Fibroblast of lung (primary cell): ENCODE results near the gene OR6X1. TPM values are rescaled to one million over a fixed set of nuclear protein-coding genes. Genes with fewer than 3 reads are reported as not detected.

Experiments used
- DNase-seq, 2 donors: peaks; one replicate each; pipeline versions ENCODE4 v3.0.0 to v3.0.0-alpha.2; 2010; ENCODE audit warnings: low read depth in 2 of 2
- H2AFZ ChIP-seq: 2 replicates; pipeline ENCODE4 v1.5.1; 2012; ENCODE audit warnings: low read length, control low read depth, inconsistent platforms
- H3K27ac ChIP-seq: 2 replicates; pipeline ENCODE4 v1.5.1; 2011; ENCODE audit warnings: low read length, control low read depth; ENCODE audit not compliant: insufficient read depth
- H3K27me3 ChIP-seq: 2 replicates; pipeline ENCODE4 v1.5.1; 2011; ENCODE audit warnings: mild to moderate bottlenecking, low read length; ENCODE audit not compliant: control insufficient read depth, insufficient read depth
- H3K36me3 ChIP-seq: 2 replicates; pipeline ENCODE4 v1.5.1; 2011; ENCODE audit warnings: low read length; ENCODE audit not compliant: control insufficient read depth, insufficient read depth
- H3K4me1 ChIP-seq: 2 replicates; pipeline ENCODE4 v1.5.1; 2011; ENCODE audit warnings: low read length; ENCODE audit not compliant: control insufficient read depth, insufficient read depth; ENCODE audit errors: extremely low read depth
- H3K4me2 ChIP-seq: 2 replicates; pipeline ENCODE4 v1.5.1; 2011; ENCODE audit warnings: low read length, control low read depth; ENCODE audit not compliant: insufficient read depth; ENCODE audit errors: extremely low read depth
- H3K4me3 ChIP-seq, 4 experiments: fragments of 200-600 bp in 1 of 4; sonication (generic) in 1 of 4; replicated peaks in 1 of 4; 2 replicates each; pipeline ENCODE4 v1.5.1; 2011 to 2016; ENCODE audit warnings: low read length in 4 of 4, low read depth in 3 of 4, mild to moderate bottlenecking in 3 of 4, control low read depth in 2 of 4, inconsistent platforms in 1 of 4, mixed read lengths in 1 of 4; ENCODE audit not compliant: insufficient read depth in 1 of 4; ENCODE audit errors: control extremely low read depth in 1 of 4
- H3K79me2 ChIP-seq: 2 replicates; pipeline ENCODE4 v1.5.1; 2012; ENCODE audit warnings: mild to moderate bottlenecking, low read length, inconsistent platforms; ENCODE audit not compliant: control insufficient read depth, insufficient read depth
- H3K9ac ChIP-seq: 2 replicates; pipeline ENCODE4 v1.5.1; 2011; ENCODE audit warnings: mild to moderate bottlenecking, low read length, control low read depth; ENCODE audit not compliant: insufficient read depth
- H3K9me3 ChIP-seq: 2 replicates; pipeline ENCODE4 v1.5.1; 2012; ENCODE audit warnings: low read depth, low read length; ENCODE audit not compliant: control insufficient read depth, insufficient read depth
- H4K20me1 ChIP-seq: 2 replicates; pipeline ENCODE4 v1.5.1; 2011; ENCODE audit warnings: low read length; ENCODE audit not compliant: control insufficient read depth, insufficient read depth; ENCODE audit errors: extremely low read depth
- CTCF ChIP-seq, 2 donors: IDR thresholded peaks in 1 of 2; conservative IDR thresholded peaks in 1 of 2; 1 replicate in 1 of 2; 2 replicates in 1 of 2; pipeline ENCODE4 v1.5.1; 2011 to 2012; ENCODE audit warnings: low read length in 2 of 2, control low read depth in 1 of 2, inconsistent platforms in 1 of 2, low read depth in 1 of 2, mild to moderate bottlenecking in 1 of 2
- EZH2 ChIP-seq: IDR thresholded peaks from 2 replicates; pipeline ENCODE4 v1.5.1; 2012; ENCODE audit warnings: low read length, control low read depth, mild to moderate bottlenecking; ENCODE audit errors: missing control alignments
- polyA plus RNA-seq, 2 donors: library from polyadenylated mRNA; depleted of rRNA in 1 of 2; stranded (reverse) in 1 of 2; unstranded in 1 of 2; fragments of >200 nt; gene quantifications; 2 replicates each; pipeline ENCODE4 v1.2.1, GENCODE V29; 2011 to 2012; ENCODE audit warnings: missing spikeins in 1 of 2
- total RNA-seq: library from RNA; depleted of rRNA; stranded (reverse); fragments of >200 nt; gene quantifications from 2 replicates; pipeline ENCODE4 v1.2.1, GENCODE V29; 2014

Gene OR6X1
- total and polyA plus RNA-seq, 2 donors (not counting 1 experiment from before 2014, with no cell fraction given) = not detected

GRCh38 chr11:123771664-123772063 is 17.3 kb upstream of the OR6X1 start:
- Histone ChIP-seq H3K4me1 (no peaks in the 10 kb centered on the region), H3K4me3 (no peak overlapping the region), H3K9me3 (no peaks in the 10 kb centered on the region), H3K27ac (no peak overlapping the region), H3K4me2 (no peak overlapping the region), H3K9ac (no peak overlapping the region), H4K20me1 (no peaks in the 10 kb centered on the region), H3K36me3 (no peaks in the 10 kb centered on the region), H2AFZ (no peak overlapping the region), H3K79me2 (no peaks in the 10 kb centered on the region), H3K27me3 (no peaks in the 10 kb centered on the region)
- TF ChIP-seq CTCF (conservative IDR thresholded peaks at IDR 0.05 in 1 of 2, IDR thresholded peaks at IDR 0.05 in 1 of 2; ENCODE audit: low read depth in 1 of 2, low read length in 2 of 2) = no peak
- no peak for TF ChIP-seq EZH2
- DNase-seq = no peak

- H3K79me2 ChIP-seq = no peaks in the 10 kb centered on the region
- H3K27me3 ChIP-seq = no peaks in the 10 kb centered on the region
- H3K9me3 ChIP-seq = no peaks in the 10 kb centered on the region
- no peak overlapping the region for H3K27ac ChIP-seq
- TF ChIP-seq CTCF (conservative IDR thresholded peaks at IDR 0.05 in 1 of 2, IDR thresholded peaks at IDR 0.05 in 1 of 2; ENCODE audit: low read depth in 1 of 2, low read length in 2 of 2) = no peak
- no peak for TF ChIP-seq EZH2
- H3K9ac ChIP-seq = no peak overlapping the region
- H3K36me3 ChIP-seq = no peaks in the 10 kb centered on the region
- no peaks in the 10 kb centered on the region for H4K20me1 ChIP-seq
- no peaks in the 10 kb centered on the region for H3K4me1 ChIP-seq
- H3K4me3 ChIP-seq = no peak overlapping the region
- H3K4me2 ChIP-seq = no peak overlapping the region
- no peak for DNase-seq
- no peak overlapping the region for H2AFZ ChIP-seq
Observed at GRCh38 chr11:123770712-123771111, 16.4 kb upstream of the OR6X1 start.

GRCh38 chr11:123765601-123766000 is 11.3 kb upstream of the OR6X1 start:
- H3K9me3 ChIP-seq = no peaks in the 10 kb centered on the region
- no peak overlapping the region for H3K4me3 ChIP-seq
- no peak overlapping the region for H3K9ac ChIP-seq
- H3K4me1 ChIP-seq = no peaks in the 10 kb centered on the region
- H3K4me2 ChIP-seq = no peak overlapping the region
- no peaks in the 10 kb centered on the region for H4K20me1 ChIP-seq
- no peaks in the 10 kb centered on the region for H3K27me3 ChIP-seq
- no peak overlapping the region for H3K27ac ChIP-seq
- TF ChIP-seq EZH2 = no peak
- H3K36me3 ChIP-seq = no peaks in the 10 kb centered on the region
- H2AFZ ChIP-seq = no peak overlapping the region
- no peaks in the 10 kb centered on the region for H3K79me2 ChIP-seq
- no peak for DNase-seq

- TF ChIP-seq EZH2 (no peak), CTCF (conservative IDR thresholded peaks at IDR 0.05 in 1 of 2, IDR thresholded peaks at IDR 0.05 in 1 of 2; ENCODE audit: low read depth in 1 of 2, low read length in 2 of 2) (no peak)
- no peaks in the 10 kb centered on the region for H3K27me3 ChIP-seq
- H3K9ac ChIP-seq = no peak overlapping the region
- no peak overlapping the region for H3K4me2 ChIP-seq
- no peak for DNase-seq
- no peaks in the 10 kb centered on the region for H3K36me3 ChIP-seq
- no peak overlapping the region for H3K27ac ChIP-seq
- no peaks in the 10 kb centered on the region for H3K79me2 ChIP-seq
- H3K4me3 ChIP-seq = no peak overlapping the region
- no peaks in the 10 kb centered on the region for H3K9me3 ChIP-seq
- no peaks in the 10 kb centered on the region for H4K20me1 ChIP-seq
- no peaks in the 10 kb centered on the region for H3K4me1 ChIP-seq
- H2AFZ ChIP-seq = no peak overlapping the region
Observed at GRCh38 chr11:123762422-123762821, 8.1 kb upstream of the OR6X1 start.
